NOMO-1 treated with dmso at 0.1 percent for 144 hours (cell line): ENCODE measurements around the gene NDE1.
"Not testable (repeated sequence)": the region's sequence is repeated elsewhere in the genome, so short reads cannot be mapped to it uniquely, and the experiment has no call there.

Source experiments
- DNase-seq: peaks from one replicate; lab custom pipeline; 2025; ENCODE audit not compliant: unreplicated experiment; lab: John Stamatoyannopoulos, UW

The NDE1 gene

DNA sequence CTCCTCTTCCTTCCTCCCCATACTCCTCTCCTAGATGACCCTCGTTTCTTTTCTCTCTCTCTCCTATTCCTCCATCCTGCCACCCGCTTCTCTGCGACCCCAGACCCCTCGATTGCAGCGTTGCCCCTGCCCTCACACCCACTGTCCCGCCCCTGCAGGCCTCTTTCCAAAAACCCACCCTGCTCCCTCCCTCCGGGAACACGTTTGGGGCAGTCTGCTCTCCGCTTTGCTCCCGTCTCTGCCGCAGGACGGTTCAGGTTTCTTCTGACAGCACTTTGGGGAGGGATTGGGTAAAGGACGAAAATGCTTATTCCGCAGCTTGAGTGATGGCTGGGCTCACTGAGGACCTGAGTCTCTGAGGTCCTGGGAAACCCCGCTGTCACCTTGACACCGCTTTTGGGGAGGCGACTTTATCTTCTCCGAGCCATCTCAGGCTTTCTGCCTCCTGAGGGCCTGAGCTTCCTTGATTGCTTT, 690 bp downstream of the NDE1 start:
- DNase-seq = no peak

DNA sequence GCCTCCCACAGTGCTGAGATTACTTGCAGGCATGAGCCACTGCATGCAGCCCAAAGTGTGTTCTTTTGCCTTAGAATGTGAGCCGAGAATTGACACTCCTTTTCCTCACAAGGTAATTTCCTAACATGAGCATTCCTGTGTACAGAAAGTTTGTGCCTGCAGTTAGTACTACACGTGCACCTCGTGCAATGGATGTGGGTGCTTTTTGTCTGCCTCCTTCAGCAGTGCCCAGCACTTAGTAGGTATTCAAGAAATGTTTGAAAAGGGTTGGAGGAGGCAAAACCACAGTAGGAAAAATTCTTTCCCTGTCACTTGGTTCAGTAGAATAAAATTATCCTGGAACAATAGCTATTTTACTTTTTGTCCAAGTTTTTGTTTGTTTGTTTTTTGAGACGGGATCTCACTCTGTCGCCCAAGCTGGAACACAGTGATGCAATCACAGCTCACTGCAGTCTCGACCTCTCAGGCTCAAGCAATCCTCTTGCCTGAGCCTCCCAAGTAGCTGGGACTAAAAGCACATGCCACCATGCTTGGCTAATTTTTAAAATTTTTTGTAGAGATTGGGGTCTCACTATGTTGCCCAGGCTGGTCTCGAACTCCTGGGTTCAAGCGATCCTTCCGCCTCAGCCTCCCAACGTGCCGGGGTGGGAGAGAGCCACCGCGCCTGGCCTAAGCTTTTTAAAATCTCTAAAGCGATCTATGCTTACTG, 2.4 kb downstream of the NDE1 start:
- DNase-seq = no peak

DNA sequence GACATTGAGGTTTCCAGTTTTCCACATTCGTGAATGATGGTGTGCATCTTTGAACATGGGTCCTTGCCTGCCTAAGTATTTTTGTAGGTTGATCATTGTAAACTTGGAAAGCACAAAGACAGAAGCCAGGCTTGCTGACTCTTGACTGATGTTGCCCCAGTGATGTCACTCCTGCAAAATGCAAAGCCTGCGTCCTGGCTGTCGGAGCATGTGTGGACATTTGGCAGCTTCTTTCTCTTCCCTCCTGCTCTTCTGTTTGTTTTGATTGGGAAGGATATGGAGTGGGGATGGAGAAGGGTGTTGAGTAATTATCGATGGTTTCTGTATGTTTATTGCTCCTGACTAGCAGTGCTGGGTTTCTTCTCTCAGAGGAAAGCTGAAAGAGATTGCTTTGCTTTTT, 3.2 kb downstream of the NDE1 start:
- no peak for DNase-seq

DNA sequence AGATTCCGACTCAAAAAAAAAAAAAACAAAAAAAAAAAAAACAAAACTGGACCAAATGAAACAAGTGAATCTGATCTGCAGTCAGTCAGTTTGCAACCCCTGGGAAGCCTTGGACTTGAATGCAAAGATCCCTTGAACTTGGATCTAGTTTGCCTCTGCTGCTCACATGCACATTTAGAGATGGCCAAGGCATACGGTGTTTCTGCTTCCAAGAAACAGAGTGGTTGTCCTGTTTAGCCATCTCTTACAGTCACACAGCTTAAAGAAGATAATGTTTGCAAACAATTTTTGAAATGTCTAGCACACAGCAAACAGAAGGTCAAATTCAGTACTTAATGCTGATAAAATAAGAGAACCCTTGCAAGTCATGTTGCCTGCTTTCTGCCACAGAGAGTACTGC, 4.5 kb downstream of the NDE1 start:
- no peak for DNase-seq

DNA sequence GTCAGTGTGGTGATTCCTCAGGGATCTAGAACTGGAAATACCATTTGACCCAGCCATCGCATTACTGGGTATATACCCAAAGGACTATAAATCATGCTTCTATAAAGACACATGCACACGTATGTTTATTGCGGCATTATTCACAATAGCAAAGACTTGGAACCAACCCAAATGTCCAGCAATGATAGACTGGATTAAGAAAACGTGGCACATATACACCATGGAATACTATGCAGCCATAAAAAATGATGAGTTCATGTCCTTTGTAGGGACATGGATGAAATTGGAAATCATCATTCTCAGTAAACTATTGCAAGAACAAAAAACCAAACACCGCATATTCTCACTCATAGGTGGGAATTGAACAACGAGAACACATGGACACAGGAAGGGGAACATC, 5.5 kb downstream of the NDE1 start:
- DNase-seq = not testable (repeated sequence)

DNA sequence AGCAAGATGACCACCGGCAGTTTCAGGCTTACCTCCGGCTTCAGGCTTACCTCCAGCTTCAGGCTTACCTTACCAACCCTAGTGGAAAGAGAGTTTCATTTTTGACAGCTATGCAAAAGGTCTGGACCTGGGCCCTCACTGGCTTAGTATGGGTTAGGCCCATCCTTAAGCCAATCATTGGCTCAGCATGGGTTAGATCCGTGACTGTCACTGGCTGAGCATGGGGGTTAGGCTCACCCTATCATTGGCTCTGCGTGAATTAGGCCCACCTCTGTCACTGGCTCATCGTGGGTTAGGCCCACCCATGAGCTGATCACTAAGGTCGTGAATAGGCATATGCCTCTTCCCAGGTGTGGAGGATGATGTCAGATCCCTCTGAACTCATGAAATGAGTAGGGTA, 8.1 kb downstream of the NDE1 start:
- DNase-seq = no peak

DNA sequence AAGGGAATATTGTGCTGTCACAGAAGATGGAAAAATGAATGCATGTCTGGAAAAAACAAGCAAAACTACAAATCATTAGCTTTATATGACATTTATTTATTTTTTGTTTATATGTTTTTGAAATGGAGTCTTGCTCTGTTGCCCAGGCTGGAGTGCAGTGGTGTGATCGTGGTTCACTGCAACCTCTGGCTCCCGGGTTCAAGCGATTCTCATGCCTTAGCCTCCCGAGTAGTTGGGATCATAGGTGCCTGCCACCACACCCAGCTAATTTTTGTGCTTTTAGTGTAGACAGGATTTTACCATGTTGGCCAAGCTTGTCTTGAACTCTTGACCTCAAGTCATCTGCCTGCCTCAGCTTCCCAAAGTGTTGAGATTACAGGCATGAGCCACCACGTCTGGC, 8.5 kb downstream of the NDE1 start:
- DNase-seq = no peak

DNA sequence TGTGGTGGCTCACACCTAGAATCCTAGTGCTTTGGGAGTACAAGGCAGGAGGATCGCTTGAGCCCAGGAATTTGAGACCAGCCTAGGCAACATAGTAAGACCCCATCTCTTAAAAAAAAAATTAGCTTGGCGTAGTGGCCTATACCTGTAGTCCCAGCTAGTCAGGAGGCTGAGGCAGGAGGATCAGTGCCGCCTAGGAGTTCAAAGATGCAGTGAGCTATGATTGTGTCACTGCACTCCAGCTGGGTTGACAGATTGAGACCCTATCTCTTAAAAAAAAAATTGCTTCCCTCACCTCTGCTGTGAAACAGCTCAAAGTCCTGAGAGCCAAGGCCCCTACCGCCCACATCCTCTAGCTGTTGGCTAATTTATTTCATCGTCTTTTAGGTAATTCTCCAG, 10.2 kb downstream of the NDE1 start:
- no peak for DNase-seq

DNA sequence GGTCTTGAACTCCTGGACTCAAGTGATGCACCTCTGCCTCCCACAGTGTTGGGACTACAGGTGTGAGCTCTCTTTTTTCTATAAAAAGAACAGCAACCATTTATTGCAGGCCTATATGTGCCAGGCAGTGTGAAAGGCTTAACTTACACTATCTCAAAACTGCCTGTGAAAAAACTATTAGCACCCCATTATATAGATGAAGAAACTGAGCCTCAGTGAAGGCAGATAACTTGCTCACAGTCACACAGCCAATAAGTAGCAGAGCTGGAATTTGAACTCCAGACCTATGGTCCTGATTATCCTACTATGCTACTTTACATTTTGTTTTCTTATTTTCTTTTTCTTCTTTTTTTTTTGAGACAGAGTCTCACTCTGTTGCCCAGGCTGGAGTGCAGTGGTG, 15.1 kb downstream of the NDE1 start:
- DNase-seq = no peak

DNA sequence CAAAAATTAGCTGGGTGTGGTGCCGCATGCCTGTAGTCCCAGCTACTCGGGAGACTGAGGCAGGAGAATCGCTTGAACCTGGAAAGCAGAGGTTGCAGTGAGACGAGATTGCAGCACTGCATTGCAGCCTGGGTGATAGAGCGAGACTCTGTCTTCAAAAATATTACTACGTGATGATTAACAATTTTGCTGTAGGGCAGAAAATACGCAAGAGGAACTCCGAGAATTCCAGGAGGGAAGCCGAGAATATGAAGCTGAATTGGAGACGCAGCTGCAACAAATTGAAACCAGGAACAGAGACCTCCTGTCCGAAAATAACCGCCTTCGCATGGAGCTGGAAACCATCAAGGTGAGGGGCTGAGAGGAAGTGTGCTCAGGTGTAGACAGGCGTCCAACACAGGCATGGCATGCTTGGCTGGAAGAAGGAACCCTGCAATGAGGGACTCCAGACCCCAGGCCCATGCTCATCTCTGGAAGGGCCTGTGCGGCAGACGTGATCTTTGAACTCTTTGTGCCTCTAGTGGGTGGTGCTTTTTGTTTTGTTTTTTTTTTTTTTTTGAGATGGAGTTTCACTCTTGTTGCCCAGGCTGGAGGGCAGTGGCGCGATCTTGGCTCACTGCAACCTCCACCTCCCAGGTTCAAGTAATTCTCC, 17.2 kb downstream of the NDE1 start:
- DNase-seq = no peak

DNA sequence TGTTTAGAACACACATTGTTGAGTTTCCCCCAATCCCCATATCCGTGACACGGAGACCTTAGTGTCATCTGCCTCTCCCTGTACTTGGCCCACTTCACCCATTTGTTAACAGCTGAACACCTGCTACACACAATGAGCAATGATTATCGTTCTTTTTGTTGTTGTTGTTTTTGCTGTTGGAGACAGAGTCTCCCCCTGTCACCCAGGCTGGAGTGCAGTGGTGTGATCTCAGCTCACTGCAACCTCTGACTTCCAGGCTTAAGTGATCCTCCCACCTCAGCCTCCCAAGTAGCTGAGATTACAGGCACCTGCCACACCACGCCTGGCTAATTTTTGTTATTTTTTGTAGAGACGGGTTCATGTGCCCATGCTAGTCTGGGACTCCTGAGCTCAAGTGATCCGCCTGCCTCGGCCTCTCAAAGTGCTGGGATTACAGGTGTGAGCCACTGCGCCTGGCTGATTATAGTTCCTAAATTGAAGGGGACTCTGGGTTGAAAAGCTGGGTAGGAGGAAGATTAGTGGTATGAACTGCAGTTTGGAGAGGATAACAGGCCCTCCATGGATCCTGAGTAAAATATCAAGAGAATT, 21.6 kb downstream of the NDE1 start:
- DNase-seq = no peak

DNA sequence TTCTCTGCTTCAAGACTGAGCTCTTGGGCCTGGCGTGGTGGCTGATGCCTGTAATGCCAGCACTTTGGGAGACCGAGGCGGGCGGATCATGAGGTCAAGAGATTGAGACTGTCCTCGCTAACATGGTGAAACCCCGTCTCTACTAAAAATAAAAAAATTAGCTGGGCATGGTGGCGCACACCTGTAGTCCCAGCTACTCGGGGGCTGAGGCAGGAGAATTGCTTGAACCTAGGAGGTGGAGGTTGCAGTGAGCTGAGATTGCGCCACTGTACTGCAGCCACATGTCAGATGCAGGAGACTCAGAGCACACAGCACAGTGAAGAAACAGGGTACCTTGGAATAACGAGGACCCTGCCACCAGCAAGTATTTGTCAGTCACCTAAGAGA, 22.1 kb downstream of the NDE1 start:
- not testable (repeated sequence) for DNase-seq

DNA sequence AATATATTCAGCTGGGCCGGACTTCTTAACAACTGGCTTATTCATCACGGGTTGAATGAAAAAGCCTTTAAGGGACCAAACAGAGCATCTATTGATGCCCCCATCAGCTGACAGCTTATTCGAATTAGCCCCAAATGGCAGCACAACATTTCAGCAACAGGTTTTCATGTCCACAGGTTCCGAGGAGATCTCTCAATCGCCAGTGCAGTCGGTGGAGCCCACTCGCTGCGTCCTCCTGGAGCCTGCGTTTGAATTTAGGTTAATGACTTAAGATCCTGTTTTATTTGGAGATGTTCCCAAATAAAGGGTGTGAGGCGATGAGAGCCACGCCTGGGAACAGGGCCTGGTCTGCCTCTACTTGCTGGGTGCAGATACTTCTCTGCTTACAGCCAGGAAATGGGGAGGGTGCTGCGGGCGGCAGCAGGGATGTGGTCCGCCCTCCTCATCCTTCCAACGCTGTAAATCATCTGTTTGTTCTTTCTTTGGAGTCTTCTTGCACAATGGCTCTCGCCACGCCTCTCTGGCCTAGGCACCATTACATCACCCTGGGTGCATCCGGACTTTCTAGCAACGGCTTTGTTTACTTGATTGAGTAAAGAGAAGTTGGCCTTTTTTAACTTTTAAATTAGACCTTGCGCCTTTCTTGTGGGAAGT, 22.6 kb downstream of the NDE1 start:
- peak; percentile 95 for DNase-seq

DNA sequence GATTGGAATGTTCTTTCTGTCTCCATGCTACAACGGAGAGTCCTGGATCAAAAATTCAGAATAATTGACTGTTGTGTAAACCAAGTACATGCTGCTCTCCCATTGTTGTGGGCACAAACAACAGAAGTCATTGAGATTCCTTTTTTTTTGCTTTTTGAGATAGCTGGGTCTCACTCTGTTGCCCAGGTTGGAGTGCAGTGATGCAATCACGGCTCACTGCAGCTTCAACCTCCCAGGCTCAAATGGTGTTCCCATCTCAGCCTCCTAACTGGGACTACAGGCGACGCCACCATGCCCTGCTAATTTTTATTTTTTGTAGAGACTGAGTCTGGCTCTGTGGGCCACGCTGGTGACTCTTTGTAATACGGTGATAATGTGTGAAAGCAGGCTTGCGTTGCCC, 24.5 kb downstream of the NDE1 start:
- DNase-seq = no peak

DNA sequence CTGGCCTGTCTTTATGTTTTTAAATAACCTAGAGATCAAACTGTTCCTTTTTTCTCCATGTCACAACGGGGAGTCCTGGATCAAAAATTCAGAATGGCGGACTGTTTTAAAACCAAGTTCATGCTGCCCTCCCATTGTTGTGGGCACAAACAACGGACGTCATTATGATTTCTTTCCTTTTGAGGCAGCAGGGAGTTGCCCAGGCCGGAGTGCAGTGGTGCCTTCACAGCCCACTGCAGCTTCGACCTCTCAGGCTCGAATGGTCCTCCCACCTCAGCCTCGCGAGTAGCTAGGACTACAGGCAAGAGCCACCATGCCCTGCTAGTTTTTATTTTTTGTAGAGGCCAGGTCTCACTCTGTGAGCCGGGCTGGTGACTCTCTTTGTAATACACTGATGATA, 26.5 kb downstream of the NDE1 start:
- DNase-seq = no peak

DNA sequence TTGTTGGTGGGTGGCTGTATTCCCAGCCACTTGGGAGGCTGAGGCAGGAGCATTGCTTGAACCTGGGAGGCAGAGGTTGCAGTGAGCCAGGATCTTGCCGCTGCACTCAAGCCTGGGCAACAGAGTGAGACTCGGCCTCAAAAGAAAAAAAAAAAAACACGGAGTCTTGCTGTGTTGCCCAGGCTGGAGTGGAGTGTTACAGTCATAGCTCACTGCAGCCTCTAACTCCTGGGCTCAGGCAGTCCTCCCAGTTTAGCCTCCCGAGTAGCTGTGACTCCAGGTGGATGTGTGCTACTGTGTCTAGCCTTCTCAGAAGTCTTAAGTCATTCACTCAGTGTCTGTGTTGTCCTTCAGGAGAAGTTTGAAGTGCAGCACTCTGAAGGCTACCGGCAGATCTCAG, 27.4 kb downstream of the NDE1 start:
- no peak for DNase-seq

DNA sequence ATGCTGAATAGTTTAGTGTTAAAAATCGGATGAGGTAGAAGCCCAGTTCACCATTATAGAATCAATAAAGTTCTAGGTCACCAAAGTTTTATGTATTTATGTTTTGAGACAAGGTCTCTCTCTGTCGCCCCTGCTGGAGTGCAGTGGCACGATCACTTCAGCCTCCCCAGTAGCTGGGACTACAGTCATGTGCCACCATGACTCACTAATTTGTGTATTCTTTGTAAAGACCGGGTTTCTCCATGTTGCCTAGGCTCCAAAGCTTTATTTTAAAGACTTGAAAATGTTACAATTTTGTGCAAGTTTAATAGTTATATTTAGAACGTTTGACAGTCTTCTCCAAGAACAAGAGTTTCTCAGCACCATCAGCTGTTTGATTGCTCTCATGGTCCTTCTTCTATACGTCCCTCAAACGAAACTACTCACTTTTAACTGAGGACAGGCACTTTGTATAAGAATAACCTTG, 32.1 kb downstream of the NDE1 start:
- peak; percentile 36 for DNase-seq

DNA sequence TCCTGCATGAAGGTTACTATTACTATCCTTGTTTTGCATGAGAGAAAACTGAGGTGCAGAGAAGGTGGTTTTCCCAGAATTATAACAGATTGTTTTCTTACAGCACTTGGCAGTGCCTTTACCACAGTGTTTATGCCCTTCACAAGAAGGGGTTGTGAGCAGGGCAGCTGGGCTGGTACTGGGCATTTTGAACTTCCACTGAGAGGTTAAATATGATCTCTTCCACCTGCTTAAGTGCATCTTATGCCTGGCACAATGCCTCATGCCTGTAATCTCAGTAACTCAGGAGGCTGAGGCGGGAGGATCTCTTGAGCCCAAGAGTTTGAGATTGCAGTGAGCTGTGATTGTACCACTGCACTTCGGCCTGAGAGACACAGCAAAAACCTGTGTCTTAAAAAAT, 36.2 kb downstream of the NDE1 start:
- no peak for DNase-seq

DNA sequence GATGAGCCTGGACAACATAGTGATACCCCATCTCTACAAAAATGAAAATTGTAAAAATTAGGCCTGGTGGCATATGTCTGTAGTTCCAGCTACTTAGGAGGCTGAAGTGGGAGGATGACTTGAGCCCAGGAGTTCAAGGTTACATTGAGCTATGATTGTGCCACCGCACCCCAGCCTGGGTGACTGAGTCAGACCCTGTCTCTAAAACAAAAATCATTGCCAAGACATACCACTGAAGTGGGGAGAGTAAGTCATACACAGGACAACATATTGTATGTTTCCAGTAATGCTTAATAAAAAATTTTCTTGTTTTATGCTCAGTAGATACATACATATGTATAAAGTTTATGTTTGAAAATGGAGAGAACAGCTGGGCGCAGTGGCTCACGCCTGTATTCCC, 39.2 kb downstream of the NDE1 start:
- DNase-seq = no peak

DNA sequence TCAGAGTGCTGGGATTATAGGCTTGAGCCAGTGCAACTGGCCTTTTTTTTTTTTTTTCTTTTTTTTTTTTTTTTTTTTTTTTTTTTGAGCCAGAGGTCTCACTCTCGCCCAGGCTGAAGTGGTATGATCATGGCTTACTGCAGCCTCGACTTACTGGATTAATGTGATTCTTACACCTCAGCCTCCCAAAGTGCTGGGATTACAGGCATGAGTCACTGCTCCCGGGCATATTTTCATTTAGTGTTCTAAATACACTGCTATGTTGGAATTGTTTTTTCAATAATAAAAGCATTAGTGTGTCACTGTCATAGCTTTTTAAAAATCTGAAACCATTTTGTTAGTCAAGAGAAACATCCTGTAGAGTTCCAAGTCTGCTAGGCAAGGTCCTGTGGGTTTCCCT, 40.3 kb downstream of the NDE1 start:
- no peak for DNase-seq

DNA sequence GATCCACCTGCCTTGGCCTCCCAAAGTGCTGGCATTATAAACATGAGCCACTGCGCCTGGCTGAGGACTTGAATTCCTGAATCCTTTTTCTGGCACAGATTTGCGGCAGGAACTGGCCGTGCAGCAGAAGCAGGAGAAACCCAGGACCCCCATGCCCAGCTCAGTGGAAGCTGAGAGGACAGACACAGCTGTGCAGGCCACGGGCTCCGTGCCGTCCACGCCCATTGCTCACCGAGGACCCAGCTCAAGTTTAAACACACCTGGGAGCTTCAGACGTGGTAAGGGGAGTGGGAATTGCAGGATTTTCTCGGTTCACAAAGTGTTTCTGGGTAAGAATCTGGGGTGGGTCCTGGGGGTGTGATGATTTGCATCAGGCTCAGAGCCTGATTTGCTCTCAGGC, 41.0 kb downstream of the NDE1 start:
- no peak for DNase-seq

DNA sequence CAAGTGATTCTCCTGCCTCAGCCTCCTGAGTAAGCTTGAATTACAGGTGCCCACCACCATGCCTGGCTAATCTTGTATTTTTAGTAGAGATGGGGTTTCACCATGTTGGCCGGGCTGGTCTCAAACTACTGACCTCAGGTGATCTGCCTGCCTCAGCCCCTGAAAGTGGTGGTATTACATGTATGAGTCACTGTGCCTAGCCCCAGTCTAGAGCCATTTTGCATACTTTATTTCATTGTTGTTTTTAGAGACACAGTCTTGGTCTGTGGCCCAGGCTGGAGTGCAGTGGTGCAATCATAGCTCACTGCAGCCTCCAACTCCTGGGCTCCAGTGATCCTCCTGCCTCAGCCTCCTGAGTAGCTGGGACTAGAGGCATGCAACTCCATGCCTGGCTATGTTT, 42.5 kb downstream of the NDE1 start:
- DNase-seq = not testable (repeated sequence)
